AG09319 (cell line): Measurements from ENCODE around the gene KIF24.

ENCODE experiments used
- DNase-seq: peaks from one replicate; pipeline ENCODE4 v3.0.0-alpha.2; 2010; ENCODE audit warnings: low read depth; ENCODE audit errors: extremely low read depth
- TF ChIP-seq, protein P1 (sequence below): IDR thresholded peaks from 2 replicates; pipeline ENCODE4 v1.5.1; 2011; ENCODE audit warnings: low read depth, mild to moderate bottlenecking, inconsistent platforms, low read length, moderate library complexity

The KIF24 gene

DNA sequence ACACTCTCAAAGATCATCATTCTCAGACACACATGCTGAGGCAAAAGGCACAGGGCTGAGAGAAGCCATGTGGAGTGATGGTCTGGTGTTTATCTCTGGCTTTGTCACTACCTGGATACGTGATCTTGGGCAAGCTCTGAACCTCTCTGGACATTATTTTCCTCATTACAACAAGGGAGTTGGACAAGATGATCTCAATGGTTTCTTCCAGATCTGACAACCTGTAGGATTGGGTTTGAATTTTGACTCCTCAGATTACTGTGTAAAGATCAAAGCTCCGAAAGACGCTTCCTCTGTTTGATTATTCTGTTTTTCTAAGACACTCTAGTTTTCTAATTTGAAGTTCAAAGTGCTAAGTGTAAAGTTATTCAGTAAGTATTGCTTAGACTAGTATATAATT is 20.3 kb upstream of the KIF24 start:
- TF ChIP-seq, protein P1, sequence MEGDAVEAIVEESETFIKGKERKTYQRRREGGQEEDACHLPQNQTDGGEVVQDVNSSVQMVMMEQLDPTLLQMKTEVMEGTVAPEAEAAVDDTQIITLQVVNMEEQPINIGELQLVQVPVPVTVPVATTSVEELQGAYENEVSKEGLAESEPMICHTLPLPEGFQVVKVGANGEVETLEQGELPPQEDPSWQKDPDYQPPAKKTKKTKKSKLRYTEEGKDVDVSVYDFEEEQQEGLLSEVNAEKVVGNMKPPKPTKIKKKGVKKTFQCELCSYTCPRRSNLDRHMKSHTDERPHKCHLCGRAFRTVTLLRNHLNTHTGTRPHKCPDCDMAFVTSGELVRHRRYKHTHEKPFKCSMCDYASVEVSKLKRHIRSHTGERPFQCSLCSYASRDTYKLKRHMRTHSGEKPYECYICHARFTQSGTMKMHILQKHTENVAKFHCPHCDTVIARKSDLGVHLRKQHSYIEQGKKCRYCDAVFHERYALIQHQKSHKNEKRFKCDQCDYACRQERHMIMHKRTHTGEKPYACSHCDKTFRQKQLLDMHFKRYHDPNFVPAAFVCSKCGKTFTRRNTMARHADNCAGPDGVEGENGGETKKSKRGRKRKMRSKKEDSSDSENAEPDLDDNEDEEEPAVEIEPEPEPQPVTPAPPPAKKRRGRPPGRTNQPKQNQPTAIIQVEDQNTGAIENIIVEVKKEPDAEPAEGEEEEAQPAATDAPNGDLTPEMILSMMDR, result no peak

DNA sequence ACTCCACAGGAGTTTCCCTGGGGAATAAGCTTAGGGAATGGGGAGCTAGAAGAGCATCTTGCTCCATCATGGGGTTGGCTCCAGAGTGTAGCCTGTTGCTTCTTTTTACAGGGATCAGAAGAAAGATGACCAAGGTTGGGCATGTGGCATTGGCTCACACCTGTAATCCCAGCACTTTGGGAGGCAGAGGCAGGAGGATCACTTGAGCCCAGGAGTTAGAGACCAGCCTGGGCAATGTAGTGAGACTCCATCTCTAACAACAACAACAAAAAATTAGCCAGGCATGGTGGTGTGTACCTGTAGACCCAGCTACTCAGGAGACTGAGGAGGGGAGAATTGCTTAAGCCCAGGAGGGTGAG is 18.7 kb upstream of the KIF24 start:
- DNase-seq, result no peak
- TF ChIP-seq, protein P1, result no peak

More for the DNA sequence above, 20.3 kb upstream of the KIF24 start:
- DNase-seq, result no peak

GRCh38 chr9:34346873-34347799 is 18.1 kb upstream of the KIF24 start:
- DNase-seq, result no peak

DNA sequence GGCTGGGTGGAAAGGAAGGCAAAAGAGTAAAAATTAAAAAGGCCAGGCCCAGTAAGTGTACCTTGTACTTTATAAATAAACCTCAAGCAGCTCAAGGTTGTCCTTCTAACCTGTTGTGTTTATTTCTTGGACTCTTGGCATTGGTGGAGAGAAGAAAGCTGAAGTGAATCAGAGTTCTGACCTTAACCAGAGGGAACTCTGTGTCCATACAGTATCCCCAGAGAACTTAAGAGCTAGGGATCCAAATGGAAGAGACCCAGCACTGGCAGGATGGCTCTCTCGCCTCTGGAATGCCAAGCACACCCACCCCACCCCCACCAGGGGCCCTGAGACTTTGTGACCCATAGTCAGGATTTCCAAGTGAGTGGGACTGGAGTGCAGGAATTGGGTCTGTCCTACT is 14.5 kb upstream of the KIF24 start:
- TF ChIP-seq, protein P1, result no peak
- DNase-seq, result no peak

More at GRCh38 chr9:34346873-34347799, 18.1 kb upstream of the KIF24 start:
- TF ChIP-seq, protein P1, result no peak

- TF ChIP-seq, protein P1, result no peak
These were observed 14.0 kb upstream of the KIF24 start for GRCh38 chr9:34343090-34343489.

GRCh38 chr9:34341659-34342295 is 12.7 kb upstream of the KIF24 start:
- TF ChIP-seq, protein P1, result no peak
- DNase-seq, result no peak

More at GRCh38 chr9:34343090-34343489, 14.0 kb upstream of the KIF24 start:
- DNase-seq, result no peak
